NCI-H1105 treated with DMSO at 0.1 percent for 48 hours (cell line): Measurements from ENCODE around the gene ARHGEF39.
A peak's percentile ranks its signal among the peaks of the same experiment; 100 is the strongest.
"Not testable (repeated sequence)": the region's sequence is repeated elsewhere in the genome, so short reads cannot be mapped to it uniquely, and the experiment has no call there.

Source experiments
- DNase-seq: peaks from one replicate; lab custom pipeline; 2025; lab: John Stamatoyannopoulos, UW

The ARHGEF39 gene

DNA sequence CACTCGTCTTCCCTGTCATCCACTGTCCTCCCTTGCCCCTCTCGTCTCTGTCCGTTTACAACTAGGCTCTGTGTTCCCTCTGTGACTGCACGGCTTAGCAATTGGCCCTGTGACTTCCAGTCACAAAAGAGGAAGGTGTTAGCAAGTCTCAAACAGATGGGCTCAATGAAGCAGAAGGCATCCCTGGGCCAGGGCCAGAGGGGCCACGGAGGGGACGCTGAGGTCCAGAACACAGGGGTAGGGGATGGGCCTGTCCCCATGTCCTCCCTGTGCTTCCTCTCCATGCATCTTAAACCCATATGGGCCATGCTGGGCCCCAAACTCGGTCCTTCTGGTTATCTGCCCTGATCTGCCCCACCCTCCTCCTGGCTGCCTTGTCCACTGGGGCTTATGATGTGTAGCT lies 46.7 kb downstream of the ARHGEF39 start, which contains the start of gene CD72:
CD72 (minus strand) TSS at position 89 of the 403 bp plus-strand sequence. CDS start 110 bp downstream, outside the sequence.
- DNase-seq: no peak

DNA sequence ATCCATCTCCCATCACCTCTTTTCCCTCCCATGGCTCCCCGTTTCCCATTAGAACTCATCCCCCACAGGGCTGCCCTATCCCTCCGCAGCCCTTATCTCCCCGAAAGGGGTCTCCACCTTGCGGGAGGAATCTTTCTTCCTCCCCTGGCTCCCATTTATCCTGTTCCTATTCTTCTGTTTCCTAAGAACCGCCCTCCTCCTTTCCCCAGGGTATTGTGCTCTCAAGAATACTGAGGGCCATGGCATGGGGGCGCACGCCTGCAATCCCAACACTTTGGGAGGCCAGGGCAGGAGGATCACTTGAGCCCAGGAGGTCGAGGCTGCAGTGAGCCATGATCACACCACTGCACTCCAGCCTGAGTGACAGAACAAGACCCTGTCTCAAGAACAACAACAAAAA lies 47.4 kb downstream of the ARHGEF39 start:
- no peak for DNase-seq

DNA sequence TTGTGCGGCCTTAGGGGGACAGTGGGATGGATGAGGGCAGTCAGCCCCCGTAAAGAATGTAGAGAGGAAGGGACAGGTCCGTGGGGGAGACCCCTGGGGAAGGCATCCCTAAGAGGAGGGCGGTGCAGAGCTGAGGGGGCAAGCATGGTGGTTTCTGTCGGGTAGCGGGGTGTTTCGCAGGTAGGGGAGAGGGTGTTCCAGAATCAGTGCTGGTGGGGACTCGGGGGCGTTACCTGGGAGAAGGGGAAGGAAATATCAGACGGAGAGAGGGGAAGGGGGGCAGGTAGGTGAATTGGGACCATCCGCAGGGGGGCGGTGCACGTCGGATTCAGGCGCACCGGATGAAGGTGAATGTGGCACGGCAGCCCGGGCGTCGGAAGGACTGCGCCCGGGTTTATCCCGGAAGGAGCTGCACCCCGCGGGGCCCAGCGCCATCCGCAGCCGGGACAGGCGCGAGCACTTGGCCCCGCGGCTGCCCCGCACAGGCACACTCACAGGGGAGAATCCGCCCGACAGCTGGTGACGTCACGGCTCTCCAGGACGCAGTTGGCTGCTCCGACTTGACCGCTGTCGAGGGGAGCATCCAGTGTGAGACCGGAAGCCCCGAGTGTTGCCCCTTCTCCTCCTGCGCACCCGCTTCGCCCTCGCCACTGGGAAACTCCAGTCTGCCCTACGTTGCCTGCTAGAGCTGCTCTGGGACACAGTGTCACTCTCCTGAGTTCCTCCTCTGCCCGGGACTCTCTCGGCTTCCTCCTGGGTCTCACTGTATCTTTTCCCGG lies 48.1 kb downstream of the ARHGEF39 start:
- DNase-seq: no peak

DNA sequence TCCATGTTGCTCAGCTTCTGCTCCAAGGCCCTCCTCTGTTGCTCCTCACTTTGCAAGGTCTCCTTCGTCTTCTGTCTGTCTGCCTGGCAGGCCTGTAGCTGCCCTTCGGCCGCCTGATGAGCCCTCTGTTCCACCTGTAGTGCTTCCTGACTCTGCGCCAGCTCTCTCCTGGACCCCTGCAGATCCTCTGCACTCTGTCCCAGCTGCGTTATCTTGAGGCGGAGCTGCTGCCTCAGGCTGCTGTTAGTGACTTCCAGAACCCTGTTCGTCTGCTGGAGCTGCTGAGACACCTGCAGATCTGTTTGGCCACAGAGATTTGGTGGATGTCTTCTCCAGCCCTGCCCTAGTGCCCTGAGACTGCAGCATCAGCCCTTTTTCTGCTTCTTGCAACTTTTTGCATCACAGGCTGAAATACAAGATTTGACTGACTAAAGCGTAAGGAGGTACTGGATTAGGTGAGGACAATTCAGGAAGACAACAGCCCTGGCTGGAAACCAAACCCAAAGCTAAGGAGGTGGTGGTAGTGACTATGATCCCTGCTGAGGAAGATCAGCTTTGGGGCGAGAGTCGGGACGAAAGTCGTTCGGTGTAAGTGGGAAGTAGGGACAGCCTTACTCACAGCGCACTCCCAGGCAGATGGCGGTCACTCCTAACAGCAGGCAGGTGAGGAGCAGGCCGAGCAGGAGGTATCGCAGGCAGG lies 48.9 kb downstream of the ARHGEF39 start:
- DNase-seq: no peak

DNA sequence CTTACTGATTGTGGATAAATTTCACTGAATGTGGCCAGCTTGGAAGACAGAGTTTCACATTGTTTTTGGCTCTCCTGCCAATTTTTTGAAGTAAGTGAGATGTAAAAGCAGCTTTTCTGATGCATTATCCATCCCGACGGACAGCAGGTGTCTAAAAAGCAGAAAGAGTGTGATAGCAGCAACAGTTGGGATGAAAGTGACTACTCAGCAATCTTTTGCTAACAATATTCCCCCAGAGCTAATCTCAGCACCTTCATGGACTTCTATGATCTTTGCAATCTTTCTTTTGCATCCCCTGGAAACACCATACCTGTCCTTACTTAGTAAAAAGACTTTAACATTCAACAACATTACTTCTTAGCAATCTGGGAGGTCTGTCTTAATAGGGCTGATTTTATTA lies 52.2 kb downstream of the ARHGEF39 start:
- no peak for DNase-seq

DNA sequence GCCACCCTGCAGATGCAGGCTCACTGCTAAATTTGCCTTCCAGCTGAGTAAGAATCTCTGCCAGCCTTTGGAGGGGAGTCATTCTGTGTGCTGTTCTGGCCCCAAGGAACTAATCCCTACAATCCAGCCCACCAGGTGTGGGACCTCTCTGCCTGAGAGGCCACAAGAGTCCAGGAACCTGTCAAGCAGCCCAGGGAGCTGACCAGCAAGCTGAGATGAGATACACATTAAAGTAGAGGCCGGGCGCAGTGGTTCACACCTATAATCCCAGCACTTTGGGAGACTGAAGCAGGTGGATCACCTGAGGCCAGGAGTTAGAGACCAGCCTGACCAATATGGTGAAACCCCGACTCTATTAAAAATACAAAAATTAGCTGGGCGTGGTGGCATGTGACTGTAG lies 52.9 kb downstream of the ARHGEF39 start:
- DNase-seq: not testable (repeated sequence)

DNA sequence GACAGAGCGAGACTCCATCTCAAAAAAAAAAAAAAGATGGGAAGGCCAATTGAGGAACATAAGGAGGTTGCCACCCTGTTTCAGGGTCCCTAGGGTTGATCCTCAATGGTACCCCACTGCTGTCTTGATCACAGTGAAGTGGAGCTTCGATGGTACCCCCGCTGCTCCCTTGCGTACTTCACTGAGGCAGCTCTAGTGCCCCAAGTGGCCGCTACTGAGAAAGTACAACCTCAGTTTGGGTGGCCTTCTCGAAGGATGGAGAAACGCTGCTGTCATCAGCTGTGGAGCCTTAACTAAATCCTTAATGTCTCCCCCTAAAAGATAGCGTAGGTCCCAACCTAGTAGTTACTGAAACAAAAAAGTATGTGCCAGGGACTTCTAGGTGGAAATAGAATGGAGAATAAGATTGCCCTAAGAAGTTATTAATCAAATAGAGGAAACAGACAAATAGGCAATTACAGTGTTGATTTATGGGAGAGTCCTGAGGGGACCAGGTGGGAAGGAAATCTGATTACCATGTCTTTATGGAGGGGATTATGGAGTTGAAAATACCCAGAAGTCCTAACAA lies 53.7 kb downstream of the ARHGEF39 start:
- DNase-seq: peak; percentile 31

DNA sequence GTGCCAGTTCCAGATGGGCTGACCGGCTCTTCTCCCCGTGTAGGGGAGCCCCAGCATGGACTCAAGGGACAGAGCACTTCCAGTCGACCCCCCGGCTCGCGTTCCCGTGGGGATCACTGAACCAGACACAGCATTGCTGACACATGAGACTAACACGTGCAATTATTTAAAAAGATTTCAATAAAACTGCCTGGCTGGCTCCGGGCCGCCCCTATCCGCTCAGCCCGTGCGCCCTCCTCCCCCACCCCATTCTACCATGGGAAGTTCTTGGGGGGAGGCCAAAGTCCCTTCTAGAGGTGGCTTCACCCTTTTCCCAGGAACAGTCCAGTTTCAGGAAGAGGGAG lies 55.2 kb downstream of the ARHGEF39 start:
- DNase-seq: no peak
